ENCODE data around the gene ZNF554.
A peak's percentile ranks its signal among the peaks of the same experiment; 100 is the strongest.

Gene ZNF554

DNA sequence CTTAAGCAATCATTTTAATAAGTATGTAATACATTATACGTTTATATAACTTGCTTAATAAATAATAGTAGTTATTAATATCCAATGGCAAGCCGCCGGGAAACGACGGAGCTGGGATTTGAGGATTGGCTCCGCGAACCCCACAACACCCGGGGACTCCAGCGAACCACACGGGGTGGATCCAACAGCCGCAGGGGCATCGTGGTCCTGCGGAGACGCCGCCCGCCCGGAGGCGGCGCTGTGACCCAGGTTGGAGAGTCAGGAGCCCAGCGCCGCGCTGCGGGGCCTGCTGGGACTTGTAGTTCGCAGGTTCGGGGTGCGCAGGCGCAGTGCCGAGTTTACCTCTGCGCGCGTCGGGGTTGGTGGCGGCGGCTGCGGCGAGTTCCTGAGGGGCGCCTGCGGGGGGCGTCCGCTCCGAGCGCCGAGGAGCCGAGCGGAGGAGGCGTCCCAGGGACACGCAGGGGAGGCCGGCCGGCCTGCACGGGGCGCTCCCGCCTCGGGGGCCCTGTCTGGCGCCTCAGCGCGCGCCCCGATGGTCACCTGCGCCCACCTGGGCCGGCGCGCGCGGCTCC lies at the start of gene ZNF554:
TSS of gene ZNF554 (plus strand) at position 329 of the 572 bp plus-strand sequence. CDS start at position 533, 204 bp downstream.
- peak; percentile 94 for DNase-seq

DNA sequence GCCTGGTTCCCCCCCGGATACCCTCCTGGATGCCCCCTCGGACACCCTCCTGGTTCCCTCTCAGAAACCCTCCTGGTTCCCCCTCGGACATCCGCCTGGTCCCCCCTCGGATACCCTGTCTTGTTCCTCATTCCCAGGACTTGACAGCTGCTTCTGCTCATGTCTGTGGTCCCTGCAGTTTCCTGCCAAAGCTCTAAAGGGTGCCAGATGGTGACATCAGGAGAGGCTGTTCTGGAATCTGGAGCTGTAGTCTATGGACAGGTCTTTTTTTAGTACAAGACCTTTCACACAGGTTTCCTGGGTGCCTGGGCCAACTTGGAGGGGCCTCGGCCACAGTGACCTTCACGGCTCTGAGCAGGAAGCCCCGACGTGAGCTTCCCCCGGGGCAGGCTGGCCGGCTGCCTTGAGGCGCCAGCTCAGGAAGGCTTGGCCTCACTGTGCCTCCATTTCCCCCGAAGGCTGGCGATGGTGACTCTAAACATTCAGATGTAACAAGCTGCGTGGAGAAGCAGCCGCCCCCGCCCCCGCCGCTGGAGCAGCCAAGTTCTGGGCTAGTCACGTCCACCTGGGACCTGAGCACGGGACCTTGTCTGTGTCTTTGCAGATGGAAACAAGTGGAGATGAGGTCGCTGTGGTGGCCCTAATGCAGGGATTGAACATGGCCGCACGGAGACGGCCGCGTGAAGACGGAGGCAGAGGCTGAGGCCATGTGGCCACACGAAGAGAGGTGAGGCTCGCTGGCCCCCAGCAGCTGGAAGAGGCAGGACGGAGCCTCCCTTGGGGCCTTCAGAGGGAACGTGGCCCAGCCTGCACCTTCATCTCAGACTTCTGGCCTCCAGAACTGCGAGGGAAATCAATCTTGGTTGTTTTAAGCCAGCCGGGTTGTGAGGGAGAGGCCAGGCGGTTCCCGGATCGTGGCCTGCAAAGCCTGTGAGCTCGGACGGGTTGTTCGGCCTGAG lies 49.3 kb upstream of the ZNF554 start:
- no peak for DNase-seq

DNA sequence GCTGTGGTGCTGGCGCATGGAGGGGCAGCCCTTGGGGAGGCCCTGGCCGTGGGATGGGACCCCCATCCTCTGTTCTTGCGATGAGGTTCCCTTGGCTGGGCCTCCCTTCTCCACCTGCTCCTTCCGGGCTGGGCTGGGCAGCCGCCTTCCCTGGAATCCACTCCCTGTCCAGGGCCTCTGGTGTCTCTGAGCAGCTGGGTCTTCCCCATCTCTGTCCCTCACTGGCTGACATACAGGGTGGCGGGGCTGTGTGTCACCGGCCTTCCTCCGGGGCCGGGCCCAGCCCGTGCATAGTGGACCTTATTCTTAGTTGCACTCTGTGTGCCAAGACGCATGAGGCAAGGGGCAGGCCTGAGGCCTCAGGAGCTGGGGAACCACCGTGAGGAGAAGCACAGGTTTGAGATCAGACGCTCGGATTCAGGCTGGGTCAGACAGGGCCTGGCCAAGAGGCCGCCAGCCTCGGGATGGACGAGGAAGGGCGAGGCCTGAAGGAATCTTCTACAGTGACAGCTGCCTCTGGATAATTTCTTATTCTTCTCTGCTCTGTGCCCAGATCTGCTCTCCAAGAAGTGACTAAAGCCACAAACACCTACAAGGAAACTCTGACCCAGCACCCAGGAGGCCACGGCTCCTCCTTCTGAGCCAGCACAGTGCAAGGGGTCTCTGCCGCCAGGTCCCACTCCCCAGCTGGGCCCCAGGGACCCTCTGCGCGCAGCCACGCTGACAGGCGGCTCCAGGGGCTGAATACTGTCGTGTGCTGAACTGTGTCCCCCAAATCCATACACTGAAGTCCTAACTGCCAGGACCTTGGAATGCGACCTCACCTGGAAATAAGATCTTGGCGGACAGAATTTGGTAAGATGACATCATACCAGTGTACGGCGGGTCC lies 47.6 kb upstream of the ZNF554 start:
- no peak for DNase-seq

DNA sequence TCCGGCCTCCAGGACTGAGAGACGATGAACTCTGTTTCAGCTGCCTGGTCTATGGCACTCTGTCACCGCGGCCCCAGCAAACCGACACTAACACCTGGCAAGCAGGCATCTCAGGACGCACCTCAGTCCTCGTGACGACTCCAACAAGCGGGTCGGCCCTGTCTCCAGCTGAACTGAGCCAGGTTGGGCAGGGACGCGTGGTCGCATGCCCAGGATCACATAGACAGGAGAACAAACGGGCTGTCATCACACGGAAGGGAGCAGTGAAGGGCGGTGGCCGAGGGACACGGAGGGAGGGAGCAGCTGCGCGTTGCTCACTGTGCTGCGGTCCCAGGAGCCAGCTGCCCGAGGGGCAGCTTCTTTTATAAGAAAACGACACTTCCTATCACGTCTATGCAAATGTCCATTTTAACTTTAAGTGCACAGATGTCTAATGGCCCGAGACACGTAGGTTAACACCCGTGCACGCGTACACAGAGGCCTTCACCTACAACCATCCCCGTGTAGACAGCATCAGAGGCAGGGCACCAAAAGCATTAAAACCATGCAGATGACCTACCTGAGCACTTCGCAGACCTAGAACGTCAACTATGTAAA lies 45.5 kb upstream of the ZNF554 start:
- DNase-seq = no peak

DNA sequence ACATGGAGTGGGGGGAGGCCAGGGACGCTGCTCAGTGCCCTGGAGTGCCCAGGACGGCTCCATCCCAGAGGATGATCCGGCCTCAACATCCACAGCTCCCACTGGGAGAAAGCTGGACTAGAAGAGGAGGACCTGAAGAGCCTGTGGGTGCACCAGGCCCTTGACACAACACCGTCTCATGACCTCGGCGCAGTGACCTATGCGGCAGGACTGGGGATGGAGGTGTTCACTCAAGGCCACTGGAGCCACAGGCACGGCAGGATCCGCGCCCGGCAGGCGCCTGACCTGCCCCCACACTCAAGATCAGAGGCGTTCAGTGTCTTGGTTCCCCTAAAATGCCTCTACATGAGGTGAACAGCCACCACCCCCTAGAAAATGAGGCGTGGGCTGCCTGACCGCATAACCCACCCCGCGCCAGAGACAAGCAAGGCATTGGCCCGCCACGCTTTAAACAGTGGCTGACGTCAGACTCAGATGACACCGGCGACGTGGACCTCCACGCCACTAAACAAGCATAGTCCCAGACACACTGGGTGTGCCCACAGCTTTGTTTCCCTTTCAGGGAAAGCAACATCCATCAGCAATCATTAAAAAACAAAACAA lies 44.6 kb upstream of the ZNF554 start:
- DNase-seq = no peak

DNA sequence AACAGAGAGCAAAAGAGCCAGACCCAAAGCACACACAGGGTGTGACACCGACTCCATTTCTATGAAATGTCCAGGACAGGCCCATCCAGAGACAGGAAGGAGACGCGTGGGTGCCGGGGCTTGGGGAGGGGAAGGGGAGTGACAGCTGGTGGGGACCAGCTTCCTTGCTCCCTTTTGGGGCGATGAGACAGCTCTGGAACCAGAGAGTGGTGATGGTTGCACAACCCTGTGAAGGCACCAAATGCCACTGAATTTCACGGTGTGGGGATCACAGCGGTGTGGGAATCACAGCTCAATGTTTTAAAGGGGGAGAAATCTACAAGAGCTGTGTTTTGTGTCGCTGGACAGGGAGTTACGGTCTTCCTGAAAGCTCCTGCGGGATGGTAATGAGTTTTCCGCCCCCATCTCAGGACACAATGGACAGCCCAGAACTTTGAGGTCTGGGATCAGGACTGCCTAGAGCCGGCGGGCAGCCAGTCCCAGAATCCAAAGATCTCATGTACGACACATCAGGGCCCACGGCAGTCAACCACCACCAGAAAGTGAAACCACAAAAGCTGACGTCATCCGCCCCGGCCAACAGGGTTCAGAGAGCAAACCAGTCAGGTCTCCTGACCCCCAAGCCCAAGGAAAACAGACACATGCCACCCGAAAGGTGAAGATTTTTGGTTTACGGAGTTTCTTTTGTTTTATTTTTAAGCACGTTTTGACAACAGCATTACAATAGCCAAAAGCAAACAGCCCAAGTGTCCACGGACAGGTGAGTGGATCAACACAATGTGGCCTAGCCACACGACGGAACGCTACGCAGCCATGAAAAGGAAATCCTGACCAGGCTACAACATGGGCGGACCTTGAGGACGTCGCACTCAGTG lies 43.9 kb upstream of the ZNF554 start:
- DNase-seq = no peak

DNA sequence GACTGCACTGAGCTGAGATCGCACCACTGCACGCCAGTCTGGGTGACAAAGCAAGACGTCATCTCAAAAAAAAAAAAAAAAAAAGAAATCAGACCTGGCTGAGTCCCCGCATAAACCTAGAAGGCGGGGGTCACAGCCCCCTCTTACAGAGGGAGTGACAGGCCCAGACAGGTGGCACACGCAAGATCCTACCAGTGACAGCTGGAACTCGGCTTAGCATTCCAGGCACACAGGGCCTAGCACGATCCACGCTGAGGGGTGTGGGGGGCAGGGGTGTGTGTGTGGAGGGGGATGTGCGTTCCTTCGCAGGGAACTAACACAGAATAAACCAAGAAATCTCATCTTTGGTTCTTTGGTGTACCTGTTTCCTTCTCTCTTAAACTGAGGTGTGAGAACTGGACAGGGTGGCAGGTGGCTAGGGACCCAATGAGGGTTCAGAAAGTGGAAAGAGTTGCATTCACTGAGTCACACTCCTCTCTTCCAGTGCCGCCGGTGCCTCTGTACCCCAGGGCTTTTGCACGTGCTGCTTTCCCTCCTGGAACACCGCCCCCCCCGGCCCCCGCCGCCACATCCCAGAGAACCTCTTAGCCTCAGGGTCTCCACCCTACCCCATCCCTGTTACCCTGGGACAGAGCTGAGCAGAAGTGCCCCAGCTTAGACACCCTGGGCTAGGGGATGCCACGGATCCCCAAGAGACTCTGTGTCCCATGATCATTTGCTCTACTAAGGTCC lies 41.5 kb upstream of the ZNF554 start:
- DNase-seq = no peak

DNA sequence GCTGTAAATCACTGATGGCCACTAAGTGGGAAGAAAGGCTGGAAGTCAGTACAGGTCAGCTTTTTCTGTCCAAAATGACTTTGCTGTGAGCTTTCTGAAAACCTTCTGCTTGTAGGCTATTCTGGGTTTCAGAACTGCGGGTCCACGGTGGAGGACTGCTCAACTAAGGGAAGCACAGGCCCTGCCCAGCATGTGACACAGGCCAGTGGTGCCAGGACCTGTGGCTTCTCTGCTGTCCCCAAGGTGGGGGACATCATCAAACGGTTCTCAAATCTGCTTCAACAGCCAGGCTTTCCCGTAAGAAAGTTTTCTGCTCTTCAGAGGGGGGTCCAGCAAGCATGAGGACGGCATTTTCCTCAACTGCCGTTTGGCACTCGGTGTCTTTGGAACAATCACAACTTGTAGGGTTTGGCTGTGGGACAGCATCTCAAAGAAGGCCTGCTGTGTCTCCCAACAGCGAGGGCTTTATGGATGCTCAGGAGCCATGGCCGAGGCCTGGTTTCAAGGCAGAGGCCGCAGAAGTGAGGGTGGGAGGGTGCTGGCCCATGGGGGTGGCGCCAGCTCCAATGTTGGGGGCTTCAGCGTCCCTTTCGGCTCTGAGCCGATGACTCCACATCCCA lies 40.4 kb upstream of the ZNF554 start:
- no peak for DNase-seq

DNA sequence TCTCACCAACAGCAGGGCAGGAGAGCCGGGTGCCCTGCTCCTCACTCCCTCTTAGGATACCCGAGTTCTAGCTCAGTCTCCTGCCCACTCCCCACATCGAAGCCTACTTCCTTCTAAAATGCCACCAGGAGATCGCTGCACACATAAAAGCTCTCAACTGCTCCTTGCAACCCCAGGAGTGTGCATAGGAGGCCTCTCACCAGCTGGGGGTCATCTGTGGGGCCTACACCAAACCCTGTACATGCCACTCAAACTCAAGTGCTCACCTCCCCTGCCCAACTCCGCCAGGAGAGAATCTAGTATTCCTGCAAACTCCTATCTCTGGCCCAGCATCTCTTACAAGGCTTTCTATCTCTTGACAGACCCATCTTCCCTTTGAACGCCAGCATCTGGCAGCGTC lies 39.4 kb upstream of the ZNF554 start:
- DNase-seq = no peak

DNA sequence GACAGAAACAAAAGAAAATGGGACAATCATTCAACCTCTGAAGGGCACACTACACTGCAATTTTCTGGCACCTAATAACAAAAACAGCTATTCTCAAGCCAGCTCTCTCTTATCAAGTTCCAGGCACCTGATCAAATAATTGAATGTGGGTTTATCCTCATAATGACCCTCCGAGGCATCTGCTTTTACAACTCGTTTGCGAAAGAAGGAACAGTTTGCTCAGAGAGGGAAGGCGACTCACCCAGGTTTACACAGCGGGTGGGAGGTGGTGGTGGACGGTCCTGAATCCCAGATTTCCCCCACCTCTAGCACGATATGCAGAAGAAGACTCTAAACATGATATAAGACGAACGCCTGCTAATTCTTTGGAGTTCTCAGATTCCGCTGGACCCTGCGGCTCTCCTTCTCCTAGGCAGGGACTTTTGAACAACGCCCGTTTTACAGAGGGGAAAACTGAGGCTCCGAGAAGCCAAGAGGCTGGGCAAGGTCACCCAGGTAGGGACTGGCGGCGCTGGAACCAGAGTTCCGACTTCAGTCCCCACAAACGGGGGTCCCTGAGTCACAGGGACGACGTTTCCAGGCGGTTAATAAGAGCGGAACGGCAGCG lies 37.2 kb upstream of the ZNF554 start:
- DNase-seq = no peak

DNA sequence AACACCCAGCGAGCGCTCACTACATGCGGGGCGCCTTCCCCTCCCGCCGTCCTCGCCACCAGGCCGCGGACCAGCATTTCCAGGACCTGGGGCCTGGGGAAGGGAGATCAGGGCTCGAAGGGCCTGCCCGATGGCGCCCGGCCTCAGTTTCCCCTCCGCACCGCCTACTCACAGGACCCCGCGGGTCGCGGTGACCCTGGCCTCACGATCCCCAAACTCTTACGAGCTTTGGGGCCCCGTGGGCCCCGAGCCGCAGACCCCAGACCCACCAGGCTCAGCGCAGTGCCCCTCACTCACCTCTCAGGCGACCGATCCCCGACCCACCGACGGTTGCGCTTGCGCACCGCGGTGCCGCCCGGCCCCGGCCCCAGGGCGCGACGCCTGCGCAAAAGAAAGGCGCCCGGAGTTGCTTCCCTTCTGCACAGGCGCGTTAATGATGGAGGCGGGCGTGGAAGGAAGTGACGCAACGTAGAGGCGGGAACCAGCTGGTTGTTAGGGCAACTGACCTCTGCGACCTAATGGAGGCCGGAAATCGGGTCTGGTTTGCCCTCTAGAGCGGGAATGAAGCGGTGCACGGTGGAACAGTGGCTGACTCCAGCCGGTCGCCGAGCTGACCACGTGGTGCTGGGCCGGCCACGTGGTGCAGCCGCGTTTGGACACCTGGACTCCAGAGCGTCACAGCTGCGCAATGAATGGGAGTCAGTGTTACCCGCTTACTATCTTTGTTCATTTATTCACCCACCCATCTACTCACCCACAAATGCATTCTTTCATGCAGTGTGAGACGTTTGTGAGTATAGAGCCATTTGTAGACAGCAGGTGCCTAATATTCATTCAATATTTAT lies 36.5 kb upstream of the ZNF554 start, which contains the start of gene SGTA:
TSS of gene SGTA (minus strand) at position 338 of the 845 bp plus-strand sequence. CDS start 14,205 bp downstream, outside the sequence.
- DNase-seq = peak; percentile 99

DNA sequence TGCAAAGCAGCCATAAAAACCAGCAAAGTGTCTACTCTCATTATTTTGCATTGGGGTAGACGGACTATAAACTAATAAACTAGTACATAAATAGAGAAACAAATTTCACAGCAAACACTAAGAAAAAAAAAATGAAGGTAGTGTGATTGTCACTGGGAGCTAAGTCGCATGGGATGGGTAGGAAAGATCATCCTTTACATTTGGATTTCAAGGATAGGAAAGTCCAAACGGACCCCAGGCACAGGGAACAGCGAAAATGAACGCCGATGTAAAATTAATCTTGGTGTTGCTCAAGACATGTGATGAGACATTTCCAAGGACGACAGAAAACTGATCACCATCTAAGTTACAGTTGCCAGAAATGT lies 35.9 kb upstream of the ZNF554 start:
- no peak for DNase-seq

DNA sequence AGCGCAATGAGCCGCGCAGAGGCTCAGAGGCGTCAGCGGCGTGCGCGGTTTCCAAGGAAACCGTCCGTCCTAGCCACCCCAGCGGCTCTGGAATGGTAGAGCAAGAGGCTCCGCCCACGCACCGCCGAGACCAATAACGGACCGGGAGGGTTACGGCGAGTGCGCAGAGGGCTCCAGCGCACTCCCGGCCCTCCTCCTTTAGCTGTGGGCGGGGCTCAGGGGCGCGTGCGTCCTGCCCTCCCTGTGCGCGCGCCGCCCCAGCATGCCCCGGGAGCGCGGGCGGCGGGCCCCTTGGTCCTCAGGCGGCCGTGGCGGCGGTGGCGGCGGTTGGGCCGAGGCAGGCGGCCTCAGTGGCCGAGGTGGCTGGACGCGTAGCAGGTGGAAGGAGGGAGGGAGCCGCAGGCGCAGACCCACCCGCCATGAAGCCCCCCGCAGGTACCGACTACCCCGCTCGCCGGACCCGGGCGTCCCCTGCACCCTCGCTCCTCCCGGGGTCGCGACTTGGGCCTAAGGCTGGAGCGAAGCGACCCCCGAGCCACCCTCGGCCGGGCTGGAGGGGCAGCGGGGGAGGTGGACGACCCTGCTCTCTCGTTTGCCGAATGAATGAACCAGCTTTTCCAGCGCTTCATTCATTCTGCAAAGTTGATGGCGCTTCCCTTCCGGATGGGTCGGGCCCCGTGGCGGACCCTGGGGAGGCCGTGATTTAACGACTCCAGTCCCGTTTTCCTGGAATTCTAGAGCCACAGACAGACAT lies 34.2 kb upstream of the ZNF554 start, which contains the start of gene THOP1:
TSS of gene THOP1 (plus strand) at position 260 of the 754 bp plus-strand sequence. CDS start at position 420, 160 bp downstream.
- peak; percentile 98 for DNase-seq

DNA sequence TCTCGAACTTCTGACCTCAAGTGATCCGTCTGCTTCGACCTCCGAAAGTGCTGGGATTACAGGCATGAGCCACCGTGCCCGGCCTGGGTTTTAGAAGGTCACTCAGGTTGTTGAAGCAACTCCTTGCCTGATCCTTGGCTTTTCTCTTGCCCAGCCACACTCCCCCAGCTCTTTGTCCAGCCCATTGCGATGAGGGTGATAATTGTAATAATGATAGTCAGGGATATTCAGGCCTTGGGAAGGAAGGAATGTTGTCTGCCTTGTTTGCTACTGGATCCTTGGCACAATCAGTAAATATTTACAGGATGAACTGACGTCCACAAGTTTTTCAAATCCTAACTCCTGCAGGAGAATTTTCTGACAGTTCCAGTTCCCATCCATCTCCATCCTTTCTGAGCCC lies 32.6 kb upstream of the ZNF554 start:
- no peak for DNase-seq

DNA sequence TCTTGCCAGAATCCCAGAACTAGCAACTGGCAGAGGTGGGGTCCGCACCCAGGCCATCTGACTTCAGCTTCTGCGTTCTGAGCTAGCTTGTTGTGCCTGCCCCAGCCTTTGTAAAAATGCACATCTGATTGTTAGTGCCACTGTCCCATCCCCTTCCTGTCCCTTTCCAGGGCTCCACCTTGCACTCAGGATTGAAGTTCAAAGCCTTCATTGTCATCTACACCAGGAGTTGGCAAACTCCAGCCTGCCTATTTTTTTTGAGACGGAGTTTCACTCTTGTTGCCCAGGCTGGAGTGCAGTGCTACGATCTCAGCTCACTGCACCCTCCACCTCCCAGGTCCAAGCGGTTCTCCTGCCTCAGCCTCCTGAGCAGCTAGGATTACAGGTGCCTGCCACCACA lies 31.4 kb upstream of the ZNF554 start:
- no peak for DNase-seq

DNA sequence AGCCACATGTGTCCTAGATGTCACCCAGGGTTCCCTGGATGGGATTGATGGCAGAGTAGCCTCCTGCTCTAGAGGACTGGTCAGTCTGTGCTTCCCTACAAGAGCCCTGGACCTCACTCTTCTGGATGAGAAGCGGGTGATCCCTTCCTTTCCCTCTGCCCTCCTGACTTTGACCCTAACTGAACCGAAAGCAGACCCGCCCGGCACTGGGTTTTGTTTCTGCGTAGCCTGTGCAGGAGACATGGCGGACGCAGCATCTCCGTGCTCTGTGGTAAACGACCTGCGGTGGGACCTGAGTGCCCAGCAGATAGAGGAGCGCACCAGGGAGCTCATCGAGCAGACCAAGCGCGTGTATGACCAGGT lies 29.5 kb upstream of the ZNF554 start:
- no peak for DNase-seq

DNA sequence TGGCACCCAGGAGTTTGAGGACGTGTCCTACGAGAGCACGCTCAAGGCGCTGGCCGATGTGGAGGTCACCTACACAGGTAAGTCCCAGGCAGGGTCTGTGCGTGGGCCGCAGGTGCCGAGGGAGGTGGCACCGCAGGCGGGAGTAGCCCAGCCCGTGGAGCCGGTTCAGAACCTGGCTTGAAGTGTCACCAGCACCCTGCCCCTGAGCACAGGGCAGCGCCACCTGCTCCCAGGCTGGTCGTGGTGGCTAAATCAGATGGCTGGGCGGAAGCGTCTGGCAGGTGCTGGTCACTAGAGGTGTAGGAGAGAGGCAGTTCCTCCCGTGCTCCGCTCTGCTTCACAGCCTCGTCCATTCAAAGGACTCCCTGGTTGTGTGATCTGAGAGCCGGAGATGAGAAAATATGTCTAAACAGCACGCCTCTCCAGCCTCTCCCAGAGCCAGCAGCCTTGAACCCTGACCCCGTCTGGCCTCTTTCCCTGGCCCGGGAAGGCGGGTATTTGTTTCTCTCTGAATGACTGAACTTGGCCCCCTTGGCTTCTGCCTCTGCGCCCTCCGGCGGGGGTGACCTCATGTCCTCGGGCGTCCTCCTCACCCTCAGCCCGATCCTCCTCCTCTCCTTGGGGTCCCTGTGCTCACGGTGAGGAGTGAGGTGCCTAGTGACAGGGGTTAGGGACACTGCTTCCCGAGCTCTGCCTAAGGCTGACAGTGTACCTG lies 29.0 kb upstream of the ZNF554 start:
- no peak for DNase-seq
